ENCODE measurements around the gene GMDS. TPM values are rescaled to one million over a fixed set of nuclear protein-coding genes. Genes with fewer than 3 reads are reported as not detected.

Gene GMDS
- total RNA-seq, 1 donor from 2014 or later, result 30.1 TPM

DNA sequence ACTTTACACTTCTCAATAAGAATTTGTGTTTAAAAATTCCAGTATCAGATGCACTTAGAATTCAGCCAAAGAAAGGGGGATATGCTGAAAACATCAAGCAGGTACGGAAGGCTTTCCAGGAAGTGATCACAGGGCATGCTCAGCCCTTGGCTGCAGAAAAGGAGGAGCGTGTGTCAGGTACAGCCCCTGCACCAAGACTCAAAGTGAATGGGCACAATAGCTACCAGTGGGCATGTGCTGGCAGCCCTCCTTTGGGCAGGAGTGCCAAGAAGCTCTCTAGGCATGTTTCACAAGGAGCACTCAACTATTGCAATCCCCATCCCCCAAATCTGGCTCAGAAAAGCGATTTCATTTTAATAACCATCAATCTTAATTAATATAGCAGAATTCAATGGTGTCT is 298.8 kb downstream of the GMDS start:
- ChIA-PET POLR2A (no interaction called here), CTCF (no interaction called here)
- peaks cover 4% of the 10 kb centered on the region for H3K36me3 Mint-ChIP-seq (ENCODE audit: low read depth)
- no peaks in the 10 kb centered on the region for H3K9me3 Mint-ChIP-seq
- no peaks in the 10 kb centered on the region for H3K27me3 Mint-ChIP-seq
- no peak overlapping the region for H3K27ac Mint-ChIP-seq
- H3K4me1 Mint-ChIP-seq, result no peaks in the 10 kb centered on the region
- TF ChIP-seq, protein P1, sequence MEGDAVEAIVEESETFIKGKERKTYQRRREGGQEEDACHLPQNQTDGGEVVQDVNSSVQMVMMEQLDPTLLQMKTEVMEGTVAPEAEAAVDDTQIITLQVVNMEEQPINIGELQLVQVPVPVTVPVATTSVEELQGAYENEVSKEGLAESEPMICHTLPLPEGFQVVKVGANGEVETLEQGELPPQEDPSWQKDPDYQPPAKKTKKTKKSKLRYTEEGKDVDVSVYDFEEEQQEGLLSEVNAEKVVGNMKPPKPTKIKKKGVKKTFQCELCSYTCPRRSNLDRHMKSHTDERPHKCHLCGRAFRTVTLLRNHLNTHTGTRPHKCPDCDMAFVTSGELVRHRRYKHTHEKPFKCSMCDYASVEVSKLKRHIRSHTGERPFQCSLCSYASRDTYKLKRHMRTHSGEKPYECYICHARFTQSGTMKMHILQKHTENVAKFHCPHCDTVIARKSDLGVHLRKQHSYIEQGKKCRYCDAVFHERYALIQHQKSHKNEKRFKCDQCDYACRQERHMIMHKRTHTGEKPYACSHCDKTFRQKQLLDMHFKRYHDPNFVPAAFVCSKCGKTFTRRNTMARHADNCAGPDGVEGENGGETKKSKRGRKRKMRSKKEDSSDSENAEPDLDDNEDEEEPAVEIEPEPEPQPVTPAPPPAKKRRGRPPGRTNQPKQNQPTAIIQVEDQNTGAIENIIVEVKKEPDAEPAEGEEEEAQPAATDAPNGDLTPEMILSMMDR (IDR thresholded peaks at IDR 0.05), result no peak
- ATAC-seq (ENCODE audit: low read depth) (no peak), DNase-seq (no peak)
- intact Hi-C loops (cut with micrococcal nuclease), result no loop called here
- no peak overlapping the region for H3K4me3 Mint-ChIP-seq

DNA sequence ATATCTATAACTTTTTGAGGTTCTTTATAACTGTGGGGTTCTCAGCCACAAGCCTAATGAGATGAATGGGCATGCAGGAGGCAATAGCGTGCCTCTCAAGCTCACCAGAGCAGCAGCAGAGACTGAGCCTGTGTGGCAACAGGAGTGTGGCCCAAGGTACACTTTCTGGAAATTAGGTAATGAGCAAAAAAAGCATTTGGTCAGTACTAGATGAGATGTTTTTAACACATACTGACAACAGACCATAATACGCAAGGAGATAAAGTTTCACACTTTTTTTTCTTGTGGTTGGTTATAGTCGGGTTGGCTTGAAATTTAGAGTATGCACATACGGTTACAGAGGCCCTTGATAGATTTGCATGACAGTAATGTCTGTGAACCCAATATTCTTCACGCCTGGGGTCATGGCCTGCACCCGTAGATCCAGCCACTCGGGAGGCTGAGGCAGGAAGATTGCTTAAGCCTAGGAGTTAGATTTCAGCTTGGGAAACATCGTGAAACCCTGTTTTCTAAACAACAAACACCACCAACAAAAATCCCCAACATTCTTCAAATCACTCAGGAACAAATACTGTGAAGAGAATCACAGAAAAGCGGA is 300.1 kb downstream of the GMDS start:
- TF ChIP-seq, protein P1 (IDR thresholded peaks at IDR 0.05), result no peak
- ATAC-seq (ENCODE audit: low read depth) (no peak), DNase-seq (no peak)
- CTCF ChIA-PET, result no interaction called here
- no peaks in the 10 kb centered on the region for H3K27me3 Mint-ChIP-seq
- intact Hi-C loops (cut with micrococcal nuclease), result no loop called here
- POLR2A ChIA-PET, result no interaction called here
- H3K36me3 Mint-ChIP-seq (ENCODE audit: low read depth), result peaks cover 4% of the 10 kb centered on the region
- no peaks in the 10 kb centered on the region for H3K9me3 Mint-ChIP-seq
- no peak overlapping the region for H3K27ac Mint-ChIP-seq
- no peak overlapping the region for H3K4me3 Mint-ChIP-seq
- peaks cover 5% of the 10 kb centered on the region for H3K4me1 Mint-ChIP-seq

DNA sequence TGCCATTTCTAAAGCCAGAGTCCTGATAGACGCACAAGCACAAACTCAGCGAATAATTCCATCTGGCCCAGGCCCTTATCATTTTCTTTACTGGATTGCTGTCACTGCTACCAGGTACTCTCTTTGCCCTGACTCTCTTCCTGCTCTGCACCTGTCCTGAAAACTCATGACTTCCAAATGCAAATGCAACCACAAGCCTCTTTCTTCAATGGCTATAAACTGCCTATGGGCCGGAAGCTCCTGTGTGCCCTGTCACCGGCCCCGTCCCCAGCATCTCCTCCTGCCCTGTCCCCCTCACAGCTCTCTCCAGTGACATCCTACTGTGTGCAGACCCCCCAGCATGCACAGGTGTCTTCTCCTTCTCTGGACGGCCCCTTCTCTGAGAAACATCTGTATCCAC is 302.6 kb downstream of the GMDS start:
- H3K9me3 Mint-ChIP-seq, result no peaks in the 10 kb centered on the region
- H3K36me3 Mint-ChIP-seq (ENCODE audit: low read depth), result no peaks in the 10 kb centered on the region
- TF ChIP-seq, protein P1 (IDR thresholded peaks at IDR 0.05), result no peak
- CTCF ChIA-PET, result no interaction called here
- DNase-seq, result no peak
- no peaks in the 10 kb centered on the region for H3K27me3 Mint-ChIP-seq
- H3K4me3 Mint-ChIP-seq, result no peak overlapping the region
- ATAC-seq (ENCODE audit: low read depth), result no peak
- no peak overlapping the region for H3K27ac Mint-ChIP-seq
- H3K4me1 Mint-ChIP-seq, result peaks cover 7% of the 10 kb centered on the region
- POLR2A ChIA-PET, result no interaction called here
- intact Hi-C loops (cut with micrococcal nuclease), result no loop called here

DNA sequence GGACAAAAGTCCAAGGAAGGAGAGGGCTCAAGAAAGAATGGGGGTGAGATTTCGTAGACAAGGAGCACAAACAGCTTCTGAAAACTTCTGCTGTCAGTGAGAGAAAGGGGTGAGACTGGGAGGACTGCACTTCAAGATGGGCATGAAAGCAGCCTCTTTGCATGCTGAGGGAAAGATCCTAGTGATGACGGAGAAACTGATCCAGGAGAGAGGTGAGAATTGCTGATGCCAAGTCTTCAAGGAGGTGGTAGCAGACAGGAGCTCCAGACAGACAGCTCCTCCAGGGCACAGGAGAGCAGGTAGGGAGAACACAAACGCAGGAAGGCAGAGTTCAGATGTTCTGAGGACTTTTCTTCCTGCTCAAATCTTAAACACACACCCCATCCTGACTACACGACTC is 303.9 kb downstream of the GMDS start:
- H3K4me1 Mint-ChIP-seq, result peaks cover 7% of the 10 kb centered on the region
- H3K9me3 Mint-ChIP-seq, result no peaks in the 10 kb centered on the region
- ATAC-seq (ENCODE audit: low read depth) (no peak), DNase-seq (no peak)
- intact Hi-C loops (cut with micrococcal nuclease), result no loop called here
- ChIA-PET CTCF (no interaction called here), POLR2A (no interaction called here)
- no peak overlapping the region for H3K4me3 Mint-ChIP-seq
- TF ChIP-seq, protein P1 (IDR thresholded peaks at IDR 0.05), result no peak
- no peak overlapping the region for H3K27ac Mint-ChIP-seq
- H3K27me3 Mint-ChIP-seq, result no peaks in the 10 kb centered on the region
- no peaks in the 10 kb centered on the region for H3K36me3 Mint-ChIP-seq (ENCODE audit: low read depth)

DNA sequence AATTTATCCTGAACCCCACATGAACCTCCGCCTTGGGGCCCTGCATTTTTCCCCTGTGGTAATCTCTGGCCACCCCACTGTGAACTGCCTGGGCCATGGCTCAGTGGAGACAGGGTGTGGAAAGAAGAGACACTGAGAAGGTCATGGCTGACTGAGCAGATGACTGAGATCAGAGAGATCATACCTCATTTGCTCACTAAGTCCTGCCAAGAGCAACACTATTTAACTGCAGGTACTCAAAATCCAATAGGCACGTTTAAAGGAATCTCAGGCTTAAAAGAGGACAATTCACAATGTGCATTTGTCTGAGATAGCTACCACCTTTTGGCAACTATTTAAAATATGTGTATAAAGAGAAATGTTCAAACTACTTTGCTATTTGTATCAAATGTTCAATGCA is 305.0 kb downstream of the GMDS start:
- ChIA-PET POLR2A (no interaction called here), CTCF (no interaction called here)
- intact Hi-C loops (cut with micrococcal nuclease), result no loop called here
- Mint-ChIP-seq H3K36me3 (ENCODE audit: low read depth) (peaks cover 9% of the 10 kb centered on the region), H3K27ac (no peak overlapping the region), H3K27me3 (no peaks in the 10 kb centered on the region), H3K4me1 (peaks cover 7% of the 10 kb centered on the region), H3K4me3 (no peak overlapping the region), H3K9me3 (no peaks in the 10 kb centered on the region)
- DNase-seq (no peak), ATAC-seq (ENCODE audit: low read depth) (peak; percentile 76)
- TF ChIP-seq, protein P1 (IDR thresholded peaks at IDR 0.05), result no peak
